ENCODE data around the gene LSAMP. TPM values are rescaled to one million over a fixed set of nuclear protein-coding genes. Genes with fewer than 3 reads are reported as not detected.

LSAMP gene
- total RNA-seq, 1 donor from 2014 or later = 24.6 TPM

- no peaks in the 10 kb centered on the region for H3K4me1 ChIP-seq
- TF ChIP-seq, protein P1, sequence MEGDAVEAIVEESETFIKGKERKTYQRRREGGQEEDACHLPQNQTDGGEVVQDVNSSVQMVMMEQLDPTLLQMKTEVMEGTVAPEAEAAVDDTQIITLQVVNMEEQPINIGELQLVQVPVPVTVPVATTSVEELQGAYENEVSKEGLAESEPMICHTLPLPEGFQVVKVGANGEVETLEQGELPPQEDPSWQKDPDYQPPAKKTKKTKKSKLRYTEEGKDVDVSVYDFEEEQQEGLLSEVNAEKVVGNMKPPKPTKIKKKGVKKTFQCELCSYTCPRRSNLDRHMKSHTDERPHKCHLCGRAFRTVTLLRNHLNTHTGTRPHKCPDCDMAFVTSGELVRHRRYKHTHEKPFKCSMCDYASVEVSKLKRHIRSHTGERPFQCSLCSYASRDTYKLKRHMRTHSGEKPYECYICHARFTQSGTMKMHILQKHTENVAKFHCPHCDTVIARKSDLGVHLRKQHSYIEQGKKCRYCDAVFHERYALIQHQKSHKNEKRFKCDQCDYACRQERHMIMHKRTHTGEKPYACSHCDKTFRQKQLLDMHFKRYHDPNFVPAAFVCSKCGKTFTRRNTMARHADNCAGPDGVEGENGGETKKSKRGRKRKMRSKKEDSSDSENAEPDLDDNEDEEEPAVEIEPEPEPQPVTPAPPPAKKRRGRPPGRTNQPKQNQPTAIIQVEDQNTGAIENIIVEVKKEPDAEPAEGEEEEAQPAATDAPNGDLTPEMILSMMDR (IDR thresholded peaks at IDR 0.05) = no peak
- H3K4me3 ChIP-seq = no peak overlapping the region
These were observed 143.1 kb downstream of the LSAMP start for GRCh38 chr3:116302087-116302747.

GRCh38 chr3:116301422-116301821 is 143.9 kb downstream of the LSAMP start:
- no peak for DNase-seq
- H3K9me3 ChIP-seq = no peaks in the 10 kb centered on the region
- H3K27me3 ChIP-seq = no peaks in the 10 kb centered on the region
- H3K4me1 ChIP-seq = no peaks in the 10 kb centered on the region
- H3K36me3 ChIP-seq = no peaks in the 10 kb centered on the region
- intact Hi-C loops (cut with DNase I) = no loop called here
- TF ChIP-seq, protein P1 (IDR thresholded peaks at IDR 0.05) = no peak
- H3K4me3 ChIP-seq = no peak overlapping the region
- no peak overlapping the region for H3K27ac ChIP-seq
- ATAC-seq = no peak

More at GRCh38 chr3:116302087-116302747, 143.1 kb downstream of the LSAMP start:
- no peaks in the 10 kb centered on the region for H3K27me3 ChIP-seq
- no peaks in the 10 kb centered on the region for H3K9me3 ChIP-seq
- no peak for DNase-seq
- no peaks in the 10 kb centered on the region for H3K36me3 ChIP-seq
- intact Hi-C loops (cut with DNase I) = no loop called here
- no peak for ATAC-seq
- no peak overlapping the region for H3K27ac ChIP-seq

DNA sequence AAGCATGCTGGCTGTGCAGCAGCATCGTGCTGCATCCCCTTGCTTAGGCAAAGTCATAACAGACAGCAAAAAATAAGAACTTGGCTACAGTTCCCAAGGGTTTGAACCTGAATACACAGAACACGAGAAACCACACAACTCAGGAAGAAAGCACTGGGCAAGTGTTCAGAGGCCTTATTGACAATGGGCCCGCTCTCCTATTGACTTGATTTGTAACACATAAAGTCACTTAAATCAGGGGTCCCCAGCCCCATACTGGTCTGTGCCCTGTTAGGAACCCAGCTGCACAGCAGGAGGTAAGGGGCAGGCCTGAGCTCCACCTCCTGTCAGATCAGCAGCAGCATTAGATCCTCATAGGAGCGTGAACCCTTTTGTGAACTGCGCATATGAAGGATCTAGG is 145.1 kb downstream of the LSAMP start:
- intact Hi-C loops (cut with DNase I) = no loop called here
- H3K36me3 ChIP-seq = no peaks in the 10 kb centered on the region
- no peaks in the 10 kb centered on the region for H3K27me3 ChIP-seq
- no peak overlapping the region for H3K27ac ChIP-seq
- H3K4me1 ChIP-seq = no peaks in the 10 kb centered on the region
- TF ChIP-seq, protein P1 (IDR thresholded peaks at IDR 0.05) = no peak
- no peaks in the 10 kb centered on the region for H3K9me3 ChIP-seq
- no peak overlapping the region for H3K4me3 ChIP-seq
- DNase-seq (no peak), ATAC-seq (no peak)

DNA sequence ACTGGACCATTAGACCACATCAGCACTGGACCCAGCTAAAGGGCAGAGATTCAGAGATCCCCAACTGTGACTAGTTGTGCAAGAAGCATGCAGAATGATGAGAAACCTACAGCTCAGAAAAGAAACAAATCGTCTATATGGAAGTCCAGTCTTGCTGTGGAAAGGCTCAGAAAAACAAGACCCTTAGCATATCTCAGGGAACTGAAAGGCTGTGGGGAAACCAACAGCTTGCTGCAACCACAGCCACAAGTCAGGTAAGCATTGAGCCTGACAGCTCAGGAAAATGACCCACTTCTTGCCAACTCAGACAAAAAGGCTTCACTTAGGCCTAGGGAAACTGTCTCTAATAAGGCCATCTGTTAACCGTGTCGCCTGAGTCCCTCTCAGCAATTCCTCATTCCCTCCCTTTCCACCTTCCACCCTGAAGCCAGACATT is 145.6 kb downstream of the LSAMP start:
- Histone ChIP-seq H3K36me3 (no peaks in the 10 kb centered on the region), H3K4me1 (no peaks in the 10 kb centered on the region), H3K9me3 (no peaks in the 10 kb centered on the region), H3K27me3 (no peaks in the 10 kb centered on the region), H3K27ac (no peak overlapping the region), H3K4me3 (no peak overlapping the region)
- TF ChIP-seq, protein P1 (IDR thresholded peaks at IDR 0.05) = no peak
- DNase-seq (no peak), ATAC-seq (no peak)
- intact Hi-C loops (cut with DNase I) = no loop called here

DNA sequence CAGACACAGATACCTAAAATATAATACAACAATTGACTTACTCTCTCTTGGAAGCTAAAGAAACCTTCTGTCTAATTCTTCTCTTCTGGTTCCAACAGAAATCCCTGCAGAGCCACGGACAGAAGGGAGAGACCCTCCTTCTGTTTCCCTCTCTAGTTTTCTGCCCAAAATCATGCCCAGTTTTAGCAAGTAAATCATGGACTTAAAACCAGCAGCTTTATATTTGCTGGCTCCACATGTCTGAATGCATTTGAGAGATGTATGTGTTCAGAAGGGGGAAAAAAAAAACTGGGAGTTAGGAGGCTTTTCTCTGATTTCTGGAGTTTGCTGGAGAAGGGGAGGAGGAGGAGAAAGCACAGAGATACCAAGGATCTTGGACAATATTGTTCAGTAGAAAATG is 147.1 kb downstream of the LSAMP start:
- no peak for ATAC-seq
- H3K36me3 ChIP-seq = no peaks in the 10 kb centered on the region
- H3K4me3 ChIP-seq = no peak overlapping the region
- no peak overlapping the region for H3K27ac ChIP-seq
- intact Hi-C loops (cut with DNase I) = no loop called here
- TF ChIP-seq, protein P1 (IDR thresholded peaks at IDR 0.05) = no peak
- DNase-seq = no peak
- H3K27me3 ChIP-seq = no peaks in the 10 kb centered on the region
- H3K4me1 ChIP-seq = no peaks in the 10 kb centered on the region
- H3K9me3 ChIP-seq = no peaks in the 10 kb centered on the region

DNA sequence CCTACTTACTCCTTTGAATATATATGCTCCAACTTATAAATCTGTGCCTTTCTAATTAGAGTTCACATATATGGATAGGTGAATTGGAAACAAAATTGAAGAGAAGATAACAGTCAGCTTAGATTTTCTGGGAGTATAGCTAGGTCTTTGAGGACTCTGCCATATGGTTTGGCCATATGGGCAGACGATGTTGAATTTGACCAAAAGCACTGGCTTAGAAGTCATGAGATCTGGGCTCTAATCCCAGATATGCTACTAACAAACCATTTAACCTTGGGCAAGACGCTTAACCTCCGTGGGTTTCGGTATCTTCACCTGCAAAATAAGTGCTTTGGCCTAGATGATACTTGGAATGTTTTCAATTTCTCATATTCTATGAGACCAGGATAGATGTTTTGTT is 154.1 kb downstream of the LSAMP start:
- DNase-seq (no peak), ATAC-seq (no peak)
- no peaks in the 10 kb centered on the region for H3K36me3 ChIP-seq
- no peak overlapping the region for H3K27ac ChIP-seq
- TF ChIP-seq, protein P1 (IDR thresholded peaks at IDR 0.05) = no peak
- H3K4me1 ChIP-seq = no peaks in the 10 kb centered on the region
- H3K27me3 ChIP-seq = no peaks in the 10 kb centered on the region
- intact Hi-C loops (cut with DNase I) = no loop called here
- H3K9me3 ChIP-seq = no peaks in the 10 kb centered on the region
- no peak overlapping the region for H3K4me3 ChIP-seq

Data from upper lobe of right lung (tissue), 1 donor.